GM19240 (cell line): ENCODE results near the gene MORN2.

Source experiments
- DNase-seq: peaks from one replicate; pipeline ENCODE4 v3.0.0; 2011; ENCODE audit warnings: low spot score; ENCODE audit not compliant: insufficient read length

MORN2 gene

GRCh38 chr2:38889575-38889974 is 13.8 kb downstream of the MORN2 start, which contains the start of gene ARHGEF33:
Gene ARHGEF33, plus strand, starts transcription at chr2:38889875. Its CDS starts 29,573 bp downstream, at chr2:38919448.
- DNase-seq, result no peak

GRCh38 chr2:38892819-38893218 is 17.0 kb downstream of the MORN2 start:
- no peak for DNase-seq

GRCh38 chr2:38898256-38898655 is 22.5 kb downstream of the MORN2 start:
- no peak for DNase-seq

- DNase-seq, result no peak
These were observed 24.9 kb downstream of the MORN2 start for GRCh38 chr2:38900726-38901125.

GRCh38 chr2:38905251-38905650 is 29.5 kb downstream of the MORN2 start:
- DNase-seq, result no peak

GRCh38 chr2:38907242-38907641 is 31.5 kb downstream of the MORN2 start:
- DNase-seq, result no peak

- peak; percentile 12 for DNase-seq
These were observed 32.2 kb downstream of the MORN2 start for GRCh38 chr2:38907743-38908562.

GRCh38 chr2:38909872-38910271 is 34.1 kb downstream of the MORN2 start:
- DNase-seq, result no peak

- DNase-seq, result no peak
These were observed 35.4 kb downstream of the MORN2 start for GRCh38 chr2:38911191-38911590.

- DNase-seq, result no peak
These were observed 36.8 kb downstream of the MORN2 start for GRCh38 chr2:38912619-38913018.

- DNase-seq, result no peak
These were observed 46.6 kb downstream of the MORN2 start for GRCh38 chr2:38922389-38922788.

GRCh38 chr2:38922902-38923301 is 47.1 kb downstream of the MORN2 start:
- DNase-seq, result no peak

- no peak for DNase-seq
These were observed 50.2 kb downstream of the MORN2 start for GRCh38 chr2:38925982-38926381.

- DNase-seq, result no peak
These were observed 54.8 kb downstream of the MORN2 start for GRCh38 chr2:38930600-38930999.
